ENCODE results near the gene GTF3C4.
A peak's percentile ranks its signal among the peaks of the same experiment; 100 is the strongest.

GTF3C4 gene

GRCh38 chr9:132648283-132648682 lies 22.0 kb upstream of the GTF3C4 start:
- DNase-seq (ENCODE audit: low spot score), result no peak

- no peak for DNase-seq (ENCODE audit: low spot score)
Observed at GRCh38 chr9:132648685-132649084, 21.6 kb upstream of the GTF3C4 start.

GRCh38 chr9:132651259-132651658 lies 19.0 kb upstream of the GTF3C4 start:
- DNase-seq (ENCODE audit: low spot score), result no peak

GRCh38 chr9:132656299-132656698 lies 14.0 kb upstream of the GTF3C4 start:
- no peak for DNase-seq (ENCODE audit: low spot score)

- DNase-seq (ENCODE audit: low spot score), result no peak
Observed at GRCh38 chr9:132662152-132662945, 7.9 kb upstream of the GTF3C4 start.

GRCh38 chr9:132663117-132663516 lies 7.1 kb upstream of the GTF3C4 start:
- DNase-seq (ENCODE audit: low spot score), result no peak

- no peak for DNase-seq (ENCODE audit: low spot score)
Observed at GRCh38 chr9:132663851-132664250, 6.4 kb upstream of the GTF3C4 start.

GRCh38 chr9:132669319-132669697 lies 956 bp upstream of the GTF3C4 start:
- DNase-seq (ENCODE audit: low spot score), result no peak

GRCh38 chr9:132669698-132670456 lies 387 bp upstream of the GTF3C4 start, which contains the start of gene DDX31:
Gene DDX31, minus strand, starts transcription at chr9:132669983. Its CDS starts 49 bp downstream, at chr9:132669934.
- DNase-seq (ENCODE audit: low spot score), result peak; percentile 89

- DNase-seq (ENCODE audit: low spot score), result no peak
Observed at GRCh38 chr9:132671620-132672412, 1.6 kb downstream of the GTF3C4 start.

GRCh38 chr9:132672413-132672690 lies 2.1 kb downstream of the GTF3C4 start:
- no peak for DNase-seq (ENCODE audit: low spot score)

GRCh38 chr9:132673355-132673754 lies 3.1 kb downstream of the GTF3C4 start:
- peak; percentile 44 for DNase-seq (ENCODE audit: low spot score)

- no peak for DNase-seq (ENCODE audit: low spot score)
Observed at GRCh38 chr9:132674485-132674884, 4.2 kb downstream of the GTF3C4 start.

- DNase-seq (ENCODE audit: low spot score), result no peak
Observed at GRCh38 chr9:132677976-132678375, 7.7 kb downstream of the GTF3C4 start.

GRCh38 chr9:132679946-132680625 lies 9.8 kb downstream of the GTF3C4 start:
- DNase-seq (ENCODE audit: low spot score), result no peak

GRCh38 chr9:132681561-132681960 lies 11.3 kb downstream of the GTF3C4 start:
- no peak for DNase-seq (ENCODE audit: low spot score)

- DNase-seq (ENCODE audit: low spot score), result no peak
Observed at GRCh38 chr9:132683873-132684272, 13.6 kb downstream of the GTF3C4 start.

- no peak for DNase-seq (ENCODE audit: low spot score)
Observed at GRCh38 chr9:132690696-132691095, 20.4 kb downstream of the GTF3C4 start.

GRCh38 chr9:132694144-132694543 lies 23.9 kb downstream of the GTF3C4 start:
- DNase-seq (ENCODE audit: low spot score), result peak; percentile 5

- DNase-seq (ENCODE audit: low spot score), result no peak
Observed at GRCh38 chr9:132697230-132697629, 27.0 kb downstream of the GTF3C4 start.

- no peak for DNase-seq (ENCODE audit: low spot score)
Observed at GRCh38 chr9:132698989-132699388, 28.7 kb downstream of the GTF3C4 start.

GRCh38 chr9:132699956-132700355 lies 29.7 kb downstream of the GTF3C4 start:
- no peak for DNase-seq (ENCODE audit: low spot score)

Data from germinal center (tissue), 1 donor.